DND-41 (cell line): ENCODE results near the gene IGFBP2.

Source experiments
- CTCF ChIP-seq: IDR thresholded peaks from 2 replicates; pipeline ENCODE4 v1.5.1; 2012; ENCODE audit warnings: borderline replicate concordance, low read length, moderate library complexity, mild to moderate bottlenecking; ENCODE audit not compliant: poor library complexity, severe bottlenecking; ENCODE audit errors: extremely low read depth
- EZH2 ChIP-seq: IDR thresholded peaks from 3 replicates; pipeline ENCODE4 v1.6.1; 2012; ENCODE audit warnings: borderline replicate concordance, low read depth, mild to moderate bottlenecking, moderate library complexity, low read length, inconsistent platforms; ENCODE audit not compliant: severe bottlenecking

- no peak for TF ChIP-seq CTCF
- no peak for TF ChIP-seq EZH2
Observed at GRCh38 chr2:216635171-216635570, 2.0 kb downstream of the IGFBP2 start.
